Hepatocyte (in vitro differentiated cells): ENCODE results near the gene BMAL1. TPM values are rescaled to one million over a fixed set of nuclear protein-coding genes. Genes with fewer than 3 reads are reported as not detected.
"Not testable (repeated sequence)": the region's sequence is repeated elsewhere in the genome, so short reads cannot be mapped to it uniquely, and the experiment has no call there.

ENCODE experiments used
- DNase-seq: peaks from one replicate; pipeline ENCODE4 v3.0.0-alpha.2; 2016; ENCODE audit warnings: low spot score
- H2AFZ ChIP-seq: fragments of 200-600 bp; sonication (generic); 2 replicates; pipeline ENCODE4 v1.6.0; 2016; ENCODE audit warnings: antibody characterized with exemption, mild to moderate bottlenecking
- H3K27ac ChIP-seq: fragments of 200-600 bp; sonication (generic); 2 replicates; pipeline ENCODE4 v1.5.1; 2016; ENCODE audit warnings: mild to moderate bottlenecking
- H3K27me3 ChIP-seq: fragments of 200-600 bp; sonication (generic); 2 replicates; pipeline ENCODE4 v1.6.1; 2016
- H3K36me3 ChIP-seq: fragments of 200-600 bp; sonication (generic); replicated peaks from 2 replicates; pipeline ENCODE4 v1.5.1; 2016; ENCODE audit warnings: low read depth; ENCODE audit not compliant: insufficient read depth
- H3K4me1 ChIP-seq: fragments of 200-600 bp; sonication (generic); 2 replicates; pipeline ENCODE4 v1.5.1; 2016; ENCODE audit warnings: mild to moderate bottlenecking, moderate library complexity; ENCODE audit not compliant: insufficient read depth
- H3K4me2 ChIP-seq: fragments of 200-600 bp; sonication (generic); 2 replicates; pipeline ENCODE4 v1.6.0; 2016
- H3K4me3 ChIP-seq: fragments of 200-600 bp; sonication (generic); 2 replicates; pipeline ENCODE4 v1.5.1; 2016; ENCODE audit warnings: mild to moderate bottlenecking
- H3K79me2 ChIP-seq: fragments of 200-600 bp; sonication (generic); 2 replicates; pipeline ENCODE4 v1.6.0; 2017; ENCODE audit warnings: mild to moderate bottlenecking
- H3K9me2 ChIP-seq: fragments of 200-600 bp; sonication (generic); replicated peaks from 2 replicates; pipeline ENCODE4 v1.6.0; 2017; ENCODE audit warnings: mild to moderate bottlenecking; ENCODE audit not compliant: insufficient read depth
- H3K9me3 ChIP-seq: fragments of 200-600 bp; sonication (generic); 2 replicates; pipeline ENCODE4 v1.5.1; 2016; ENCODE audit warnings: low read depth, mild to moderate bottlenecking
- H4K20me1 ChIP-seq: fragments of 200-600 bp; sonication (generic); 2 replicates; pipeline ENCODE4 v1.6.0; 2016; ENCODE audit warnings: mild to moderate bottlenecking; ENCODE audit not compliant: insufficient read depth, poor library complexity, severe bottlenecking
- CTCF ChIP-seq: fragments of 200-600 bp; sonication (generic); IDR thresholded peaks from 2 replicates; pipeline ENCODE4 v1.5.1; 2016; ENCODE audit warnings: antibody characterized with exemption, mild to moderate bottlenecking; ENCODE audit not compliant: poor library complexity
- EZH2 ChIP-seq: fragments of 200-600 bp; sonication (generic); IDR thresholded peaks from 2 replicates; pipeline ENCODE4 v1.6.1; 2016; ENCODE audit warnings: antibody characterized with exemption, mild to moderate bottlenecking, borderline replicate concordance
- EZH2phosphoT487 ChIP-seq: fragments of 200-600 bp; sonication (generic); IDR thresholded peaks from one replicate; pipeline ENCODE4 v1.6.1; 2018; ENCODE audit warnings: antibody characterized with exemption, mild to moderate bottlenecking, low read depth, moderate library complexity; ENCODE audit not compliant: unreplicated experiment, severe bottlenecking
- WGBS: methylation state at CpG from one replicate; pipeline ENCODE4 v1.1.6; 2016; ENCODE audit warnings: low lambda C conversion rate; ENCODE audit errors: missing lambda C conversion rate; 5-methylcytosine and 5-hydroxymethylcytosine counted together
- polyA plus RNA-seq: library from polyadenylated mRNA; unstranded; fragments of >200 nt; fragmentation: Nextera tagmentation; extraction: Ambion mirVana; gene quantifications from 2 replicates; pipeline ENCODE4 v1.2.1, GENCODE V29; 2016
- total RNA-seq: library from RNA; depleted of rRNA; stranded (reverse); fragments of >200 nt; gene quantifications from 2 replicates; pipeline ENCODE4 v1.2.3, GENCODE V29; 2014

The BMAL1 gene
- total and polyA plus RNA-seq, 2 experiments from 2014 or later, result 8.7 to 12.7 TPM

DNA sequence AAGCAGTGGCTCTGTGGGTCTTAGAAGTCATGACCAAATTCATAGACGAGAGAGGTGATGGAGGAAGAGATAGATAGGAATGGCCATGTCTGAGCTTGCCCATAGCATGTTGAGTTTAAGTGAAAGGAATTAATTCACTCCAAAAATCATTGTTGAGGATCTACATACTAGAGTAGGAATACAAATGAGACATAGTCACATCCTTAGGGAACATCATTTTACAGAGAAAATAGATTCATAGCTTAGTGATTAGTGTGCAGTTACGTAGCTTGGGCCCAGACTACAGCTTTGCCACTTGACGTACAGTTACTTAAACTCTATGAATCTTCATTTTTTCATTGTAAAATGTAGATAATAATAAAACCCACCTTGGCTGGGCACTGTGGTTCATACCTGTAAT, 21.4 kb upstream of the BMAL1 start:
- no peak for DNase-seq
- Histone ChIP-seq H3K36me3 (no peaks in the 10 kb centered on the region), H3K4me3 (no peak overlapping the region), H3K4me1 (peaks cover 7% of the 10 kb centered on the region), H3K4me2 (no peak overlapping the region), H3K27ac (no peak overlapping the region), H2AFZ (no peak overlapping the region), H3K79me2 (no peaks in the 10 kb centered on the region), H4K20me1 (no peaks in the 10 kb centered on the region), H3K9me2 (no peaks in the 10 kb centered on the region), H3K9me3 (no peaks in the 10 kb centered on the region), H3K27me3 (no peaks in the 10 kb centered on the region)
- TF ChIP-seq CTCF (no peak), EZH2 (no peak), EZH2phosphoT487 (no peak)
- 59% methylated on average over 3 of the region's 3 CpGs for WGBS

GRCh38 chr11:13258061-13258460, 19.5 kb upstream of the BMAL1 start:
- not testable (repeated sequence) for H4K20me1 ChIP-seq, H3K79me2 ChIP-seq, H3K9me2 ChIP-seq, H2AFZ ChIP-seq, H3K27ac ChIP-seq, DNase-seq, H3K27me3 ChIP-seq, H3K9me3 ChIP-seq, H3K4me2 ChIP-seq, H3K36me3 ChIP-seq, H3K4me1 ChIP-seq, H3K4me3 ChIP-seq
- WGBS, result 95% methylated on average over 9 of the region's 9 CpGs

DNA sequence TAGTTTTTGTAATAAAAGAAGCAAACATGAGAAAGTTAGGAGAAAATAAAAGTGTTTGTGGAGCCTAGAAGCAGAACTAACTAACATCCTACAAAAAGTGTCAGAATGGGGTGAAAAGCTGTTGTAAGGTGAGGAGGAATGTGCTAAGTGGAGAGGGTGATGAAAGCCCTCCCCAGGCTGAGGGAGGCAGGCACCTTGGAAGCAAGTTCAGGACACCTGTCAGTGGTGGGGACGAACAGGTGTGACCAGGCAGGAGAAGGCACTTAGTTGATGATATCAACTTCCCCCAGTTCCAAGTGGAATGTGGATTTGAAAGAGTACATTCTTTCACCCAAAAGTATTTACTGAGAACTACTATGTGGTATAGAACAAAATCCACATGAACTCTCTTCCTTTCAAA, 18.7 kb upstream of the BMAL1 start:
- H3K9me2 ChIP-seq, result no peaks in the 10 kb centered on the region
- peaks cover 7% of the 10 kb centered on the region for H3K4me1 ChIP-seq
- no peaks in the 10 kb centered on the region for H3K79me2 ChIP-seq
- no peaks in the 10 kb centered on the region for H4K20me1 ChIP-seq
- H3K4me3 ChIP-seq, result no peak overlapping the region
- no peak for TF ChIP-seq EZH2
- TF ChIP-seq CTCF, result no peak
- H3K9me3 ChIP-seq, result no peaks in the 10 kb centered on the region
- peak overlapping the region; percentile 39 for H3K4me2 ChIP-seq
- no peaks in the 10 kb centered on the region for H3K36me3 ChIP-seq
- no peak for DNase-seq
- 0% methylated on average over 1 of the region's 1 CpG for WGBS
- no peak overlapping the region for H3K27ac ChIP-seq
- H3K27me3 ChIP-seq, result peaks cover under 1% of the 10 kb centered on the region
- no peak overlapping the region for H2AFZ ChIP-seq

- H3K27ac ChIP-seq, result no peak overlapping the region
- peaks cover 5% of the 10 kb centered on the region for H3K27me3 ChIP-seq
- 33% methylated on average over 4 of the region's 4 CpGs for WGBS
- H3K9me2 ChIP-seq, result no peaks in the 10 kb centered on the region
- no peak overlapping the region for H2AFZ ChIP-seq
- H3K79me2 ChIP-seq, result no peaks in the 10 kb centered on the region
- no peaks in the 10 kb centered on the region for H4K20me1 ChIP-seq
- DNase-seq, result no peak
- no peak for TF ChIP-seq EZH2
- no peak for TF ChIP-seq EZH2phosphoT487
- no peak for TF ChIP-seq CTCF
- H3K9me3 ChIP-seq, result no peaks in the 10 kb centered on the region
- H3K4me3 ChIP-seq, result no peak overlapping the region
- H3K36me3 ChIP-seq, result no peaks in the 10 kb centered on the region
- H3K4me1 ChIP-seq, result peaks cover 7% of the 10 kb centered on the region
- peak overlapping the region; percentile 39 for H3K4me2 ChIP-seq
Measured at GRCh38 chr11:13259374-13259773, 18.2 kb upstream of the BMAL1 start.
